A549 (cell line): Measurements from ENCODE around the gene SORCS2. TPM values are rescaled to one million over a fixed set of nuclear protein-coding genes. Genes with fewer than 3 reads are reported as not detected.

Experiments
- ATAC-seq, 2 experiments: fragments of 200-7000 bp in 1 of 2; fragments of >200 bp in 1 of 2; cut with Nextera tagmentation in 1 of 2; cut with Tn5 transposase in 1 of 2; 3 replicates each; pipeline versions ENCODE4 v1.8.0 to v1.9.1; 2018 to 2020; ENCODE audit warnings: mild to moderate bottlenecking in 1 of 2, moderate library complexity in 1 of 2
- CTCF ChIA-PET: fragments of 300-600 bp; sonication (Branson Sonifier 250); formaldehyde crosslinking; extraction: SDS; loops from one replicate; lab custom pipeline; 2021; ENCODE audit warnings: antibody characterized with exemption, inconsistent platforms; lab: Yijun Ruan, JAX
- POLR2A ChIA-PET: fragments of 350-600 bp; formaldehyde crosslinking; extraction: SDS; loops from one replicate; lab custom pipeline; 2021; ENCODE audit warnings: antibody characterized with exemption, inconsistent platforms; lab: Yijun Ruan, JAX
- DNase-seq, 2 experiments: peaks; one replicate each; pipeline versions ENCODE4 v3.0.0 to v3.0.0-alpha.2; 2011 to 2016; ENCODE audit warnings: low read depth in 1 of 2, low spot score in 1 of 2
- FAIRE-seq: peaks from 2 replicates; lab custom pipeline; 2011; peaks lifted over from hg19 to GRCh38; lab: Jason Lieb, UNC
- H3K27ac ChIP-seq, 2 experiments: fragments of >200 bp; sonication (Bioruptor Twin); formaldehyde crosslinking; 3 replicates each; pipeline ENCODE4 v1.5.1; 2016 to 2017
- H3K4me1 ChIP-seq: fragments of >200 bp; sonication (Bioruptor Twin); formaldehyde crosslinking; 3 replicates; pipeline ENCODE4 v1.6.1; 2016
- H3K4me2 ChIP-seq: fragments of >200 bp; sonication (Bioruptor Twin); formaldehyde crosslinking; 3 replicates; pipeline ENCODE4 v1.6.1; 2016
- H3K4me3 ChIP-seq: fragments of >200 bp; sonication (Bioruptor Twin); formaldehyde crosslinking; 3 replicates; pipeline ENCODE4 v1.5.1; 2016
- H3K9me3 ChIP-seq: fragments of >200 bp; sonication (Bioruptor Twin); formaldehyde crosslinking; 3 replicates; pipeline ENCODE4 v1.6.1; 2016
- CEBPB ChIP-seq, 2 experiments: fragments of >200 bp in 1 of 2; sonication (Bioruptor Twin) in 1 of 2; formaldehyde crosslinking in 1 of 2; IDR thresholded peaks; 2 replicates each; pipeline ENCODE4 v1.6.1; 2012 to 2016
- EHMT2 ChIP-seq: fragments of 200-600 bp; sonication (generic); IDR thresholded peaks from 2 replicates; pipeline ENCODE4 v1.6.1; 2016; ENCODE audit warnings: antibody characterized with exemption, low read depth, mild to moderate bottlenecking, moderate library complexity
- EP300 ChIP-seq, 2 experiments: fragments of >200 bp; sonication (Bioruptor Twin); formaldehyde crosslinking; IDR thresholded peaks; 2 replicates in 1 of 2; 3 replicates in 1 of 2; pipeline ENCODE4 v1.6.1; 2016 to 2017
- FOXS1 ChIP-seq: fragments of 250-450 bp; sonication (Bioruptor Pico); IDR thresholded peaks from 2 replicates; pipeline ENCODE4 v1.5.0; 2020; ENCODE audit warnings: mild to moderate bottlenecking, moderate library complexity
- HOXB5 ChIP-seq: fragments of 250-450 bp; sonication (Bioruptor Pico); IDR thresholded peaks from 2 replicates; pipeline ENCODE4 v1.5.0; 2020; ENCODE audit warnings: mild to moderate bottlenecking, moderate library complexity
- JUN ChIP-seq, 2 experiments: fragments of >200 bp; sonication (Bioruptor Twin); formaldehyde crosslinking; IDR thresholded peaks; 2 replicates in 1 of 2; 3 replicates in 1 of 2; pipeline ENCODE4 v1.6.1; 2016 to 2017
- MAFK ChIP-seq: fragments of 450-650 bp; IDR thresholded peaks from 2 replicates; pipeline ENCODE4 v1.6.1; 2014; ENCODE audit not compliant: partially characterized antibody
- MAZ ChIP-seq: fragments of 150-350 bp; IDR thresholded peaks from 2 replicates; pipeline ENCODE4 v1.6.1; 2014; ENCODE audit warnings: antibody characterized with exemption, low read depth, low read length, borderline replicate concordance
- MYC ChIP-seq: IDR thresholded peaks from 2 replicates; pipeline ENCODE4 v1.6.1; 2012; ENCODE audit warnings: mild to moderate bottlenecking, inconsistent platforms, low read length, improper control_type of control experiment, borderline replicate concordance
- NFE2L2 ChIP-seq: fragments of 150-350 bp; conservative IDR thresholded peaks from 2 replicates; pipeline ENCODE4 v1.6.1; 2014; ENCODE audit warnings: low read length
- POLR2AphosphoS2 ChIP-seq: conservative IDR thresholded peaks from 2 replicates; pipeline ENCODE4 v1.6.1; 2012; ENCODE audit warnings: low read length, improper control_type of control experiment, inconsistent platforms
- RCOR1 ChIP-seq: fragments of 150-350 bp; IDR thresholded peaks from 2 replicates; pipeline ENCODE4 v1.6.1; 2014; ENCODE audit warnings: antibody characterized with exemption, low read length, low read depth
- RFX5 ChIP-seq: fragments of 450-650 bp; IDR thresholded peaks from 2 replicates; pipeline ENCODE4 v1.7.1; 2014; ENCODE audit warnings: antibody characterized with exemption, mild to moderate bottlenecking, moderate library complexity
- TFCP2L1 ChIP-seq: fragments of 250-450 bp; sonication (Bioruptor Pico); IDR thresholded peaks from 2 replicates; pipeline ENCODE4 v1.5.0; 2021; ENCODE audit warnings: mild to moderate bottlenecking
- ZFP36 ChIP-seq: fragments of 450-650 bp; IDR thresholded peaks from 2 replicates; pipeline ENCODE4 v1.6.1; 2014; ENCODE audit warnings: borderline replicate concordance; ENCODE audit not compliant: partially characterized antibody
- ZSCAN20 ChIP-seq: fragments of 250-450 bp; sonication (Bioruptor Pico); IDR thresholded peaks from 2 replicates; pipeline ENCODE4 v1.8.0; 2022; ENCODE audit warnings: mild to moderate bottlenecking, moderate library complexity
- WGBS: methylation state at CpG from one replicate; pipeline ENCODE4 v1.1.6; 2017; ENCODE audit errors: missing lambda C conversion rate; 5-methylcytosine and 5-hydroxymethylcytosine counted together
- polyA plus RNA-seq, 4 experiments: library from polyadenylated mRNA; depleted of rRNA in 3 of 4; stranded (reverse); fragments of >200 nt; fragmentation: RNase III in 1 of 4; extraction: RNeasy Plus Mini Kit Qiagen cat#74134 plus additional on column Dnase treatment in 1 of 4; gene quantifications; 2 replicates in 3 of 4; 3 replicates in 1 of 4; pipeline ENCODE4 v1.2.3, GENCODE V29; 2011 to 2017
- TF ChIP-seq, protein P1 (sequence below): IDR thresholded peaks from 2 replicates; pipeline ENCODE4 v1.6.1; 2012; ENCODE audit warnings: low read depth, borderline replicate concordance
- TF ChIP-seq, protein P2 (sequence below): fragments of 450-650 bp; IDR thresholded peaks from 2 replicates; pipeline ENCODE4 v1.6.1; 2014; ENCODE audit warnings: antibody characterized with exemption
- TF ChIP-seq, protein P3 (sequence below): IDR thresholded peaks from 2 replicates; pipeline ENCODE4 v1.6.1; 2012
- TF ChIP-seq, protein P4 (sequence below): fragments of >200 bp; sonication (Bioruptor Twin); formaldehyde crosslinking; IDR thresholded peaks from 3 replicates; pipeline ENCODE4 v1.6.1; 2016
- TF ChIP-seq, protein P5 (sequence below): fragments of 250-450 bp; sonication (Bioruptor Pico); IDR thresholded peaks from 2 replicates; pipeline ENCODE4 v1.5.0; 2021; ENCODE audit warnings: mild to moderate bottlenecking, moderate library complexity, borderline replicate concordance
- TF ChIP-seq, protein P6 (sequence below): IDR thresholded peaks from 2 replicates; pipeline ENCODE4 v1.6.1; 2012

SORCS2 gene
- polyA plus RNA-seq, 2 of the 4 experiments (the other 2 are of a cell fraction), result 1.4 to 4.6 TPM

DNA sequence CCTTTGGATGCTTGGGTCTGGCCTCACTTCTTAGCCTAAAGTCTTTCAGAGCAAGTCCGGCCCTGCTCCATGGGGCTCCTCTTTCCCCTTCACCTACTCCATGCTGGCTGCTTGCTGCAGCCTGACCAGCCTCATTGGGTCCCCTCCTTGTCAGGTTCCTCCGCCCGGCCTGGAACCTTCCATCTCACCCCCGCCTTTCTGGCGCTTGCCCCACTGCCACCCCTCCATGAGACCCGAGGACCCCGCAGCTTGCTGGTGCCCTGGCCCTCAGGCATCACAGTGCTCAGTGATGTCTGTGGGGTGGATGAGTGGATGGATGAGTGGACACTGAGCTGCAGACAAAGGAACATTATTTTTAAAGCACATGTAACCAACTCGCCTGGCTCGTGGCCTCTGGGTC is 24.7 kb downstream of the SORCS2 start:
- DNase-seq (no peak), FAIRE-seq (no peak), ATAC-seq (peak; percentile 30 to 42; a peak in 3 of 6 replicates)
- Histone ChIP-seq H3K27ac (peak overlapping the region; percentile 67 to 85; a peak in 5 of 6 replicates), H3K4me1 (peaks cover 22% of the 10 kb centered on the region), H3K4me3 (no peak overlapping the region), H3K9me3 (no peaks in the 10 kb centered on the region), H3K4me2 (peak overlapping the region; percentile 74)
- ChIA-PET CTCF (no interaction called here), POLR2A (interaction anchor here (1.4 kb wide), 1 partner anchor 10 kb away, joined by 3 read pairs; no protein-coding TSS in a partner anchor)
- TF ChIP-seq EHMT2, result no peak
- TF ChIP-seq HOXB5, result no peak
- no peak for TF ChIP-seq POLR2AphosphoS2
- no peak for TF ChIP-seq JUN (IDR thresholded peaks at IDR 0.05)
- no peak for TF ChIP-seq TFCP2L1
- TF ChIP-seq ZSCAN20 (CRISPR knock-in tag), result no peak
- no peak for TF ChIP-seq MAZ
- TF ChIP-seq RCOR1, result no peak
- no peak for TF ChIP-seq ZFP36
- TF ChIP-seq, protein P1, sequence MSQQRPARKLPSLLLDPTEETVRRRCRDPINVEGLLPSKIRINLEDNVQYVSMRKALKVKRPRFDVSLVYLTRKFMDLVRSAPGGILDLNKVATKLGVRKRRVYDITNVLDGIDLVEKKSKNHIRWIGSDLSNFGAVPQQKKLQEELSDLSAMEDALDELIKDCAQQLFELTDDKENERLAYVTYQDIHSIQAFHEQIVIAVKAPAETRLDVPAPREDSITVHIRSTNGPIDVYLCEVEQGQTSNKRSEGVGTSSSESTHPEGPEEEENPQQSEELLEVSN, result no peak
- TF ChIP-seq, protein P2, sequence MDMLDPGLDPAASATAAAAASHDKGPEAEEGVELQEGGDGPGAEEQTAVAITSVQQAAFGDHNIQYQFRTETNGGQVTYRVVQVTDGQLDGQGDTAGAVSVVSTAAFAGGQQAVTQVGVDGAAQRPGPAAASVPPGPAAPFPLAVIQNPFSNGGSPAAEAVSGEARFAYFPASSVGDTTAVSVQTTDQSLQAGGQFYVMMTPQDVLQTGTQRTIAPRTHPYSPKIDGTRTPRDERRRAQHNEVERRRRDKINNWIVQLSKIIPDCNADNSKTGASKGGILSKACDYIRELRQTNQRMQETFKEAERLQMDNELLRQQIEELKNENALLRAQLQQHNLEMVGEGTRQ, result no peak
- TF ChIP-seq, protein P3, sequence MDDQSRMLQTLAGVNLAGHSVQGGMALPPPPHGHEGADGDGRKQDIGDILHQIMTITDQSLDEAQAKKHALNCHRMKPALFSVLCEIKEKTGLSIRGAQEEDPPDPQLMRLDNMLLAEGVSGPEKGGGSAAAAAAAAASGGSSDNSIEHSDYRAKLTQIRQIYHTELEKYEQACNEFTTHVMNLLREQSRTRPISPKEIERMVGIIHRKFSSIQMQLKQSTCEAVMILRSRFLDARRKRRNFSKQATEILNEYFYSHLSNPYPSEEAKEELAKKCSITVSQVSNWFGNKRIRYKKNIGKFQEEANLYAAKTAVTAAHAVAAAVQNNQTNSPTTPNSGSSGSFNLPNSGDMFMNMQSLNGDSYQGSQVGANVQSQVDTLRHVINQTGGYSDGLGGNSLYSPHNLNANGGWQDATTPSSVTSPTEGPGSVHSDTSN, result no peak
- no peak for TF ChIP-seq RFX5
- TF ChIP-seq CEBPB (IDR thresholded peaks at IDR 0.05), result no peak
- TF ChIP-seq, protein P4, sequence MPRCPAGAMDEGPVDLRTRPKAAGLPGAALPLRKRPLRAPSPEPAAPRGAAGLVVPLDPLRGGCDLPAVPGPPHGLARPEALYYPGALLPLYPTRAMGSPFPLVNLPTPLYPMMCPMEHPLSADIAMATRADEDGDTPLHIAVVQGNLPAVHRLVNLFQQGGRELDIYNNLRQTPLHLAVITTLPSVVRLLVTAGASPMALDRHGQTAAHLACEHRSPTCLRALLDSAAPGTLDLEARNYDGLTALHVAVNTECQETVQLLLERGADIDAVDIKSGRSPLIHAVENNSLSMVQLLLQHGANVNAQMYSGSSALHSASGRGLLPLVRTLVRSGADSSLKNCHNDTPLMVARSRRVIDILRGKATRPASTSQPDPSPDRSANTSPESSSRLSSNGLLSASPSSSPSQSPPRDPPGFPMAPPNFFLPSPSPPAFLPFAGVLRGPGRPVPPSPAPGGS, result no peak
- TF ChIP-seq FOXS1 (CRISPR knock-in tag), result no peak
- TF ChIP-seq, protein P5, sequence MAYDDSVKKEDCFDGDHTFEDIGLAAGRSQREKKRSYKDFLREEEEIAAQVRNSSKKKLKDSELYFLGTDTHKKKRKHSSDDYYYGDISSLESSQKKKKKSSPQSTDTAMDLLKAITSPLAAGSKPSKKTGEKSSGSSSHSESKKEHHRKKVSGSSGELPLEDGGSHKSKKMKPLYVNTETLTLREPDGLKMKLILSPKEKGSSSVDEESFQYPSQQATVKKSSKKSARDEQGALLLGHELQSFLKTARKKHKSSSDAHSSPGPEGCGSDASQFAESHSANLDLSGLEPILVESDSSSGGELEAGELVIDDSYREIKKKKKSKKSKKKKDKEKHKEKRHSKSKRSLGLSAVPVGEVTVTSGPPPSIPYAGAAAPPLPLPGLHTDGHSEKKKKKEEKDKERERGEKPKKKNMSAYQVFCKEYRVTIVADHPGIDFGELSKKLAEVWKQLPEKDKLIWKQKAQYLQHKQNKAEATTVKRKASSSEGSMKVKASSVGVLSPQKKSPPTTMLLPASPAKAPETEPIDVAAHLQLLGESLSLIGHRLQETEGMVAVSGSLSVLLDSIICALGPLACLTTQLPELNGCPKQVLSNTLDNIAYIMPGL (CRISPR knock-in tag), result no peak
- no peak for TF ChIP-seq MAFK
- WGBS, result 90% methylated on average over 7 of the region's 9 CpGs

DNA sequence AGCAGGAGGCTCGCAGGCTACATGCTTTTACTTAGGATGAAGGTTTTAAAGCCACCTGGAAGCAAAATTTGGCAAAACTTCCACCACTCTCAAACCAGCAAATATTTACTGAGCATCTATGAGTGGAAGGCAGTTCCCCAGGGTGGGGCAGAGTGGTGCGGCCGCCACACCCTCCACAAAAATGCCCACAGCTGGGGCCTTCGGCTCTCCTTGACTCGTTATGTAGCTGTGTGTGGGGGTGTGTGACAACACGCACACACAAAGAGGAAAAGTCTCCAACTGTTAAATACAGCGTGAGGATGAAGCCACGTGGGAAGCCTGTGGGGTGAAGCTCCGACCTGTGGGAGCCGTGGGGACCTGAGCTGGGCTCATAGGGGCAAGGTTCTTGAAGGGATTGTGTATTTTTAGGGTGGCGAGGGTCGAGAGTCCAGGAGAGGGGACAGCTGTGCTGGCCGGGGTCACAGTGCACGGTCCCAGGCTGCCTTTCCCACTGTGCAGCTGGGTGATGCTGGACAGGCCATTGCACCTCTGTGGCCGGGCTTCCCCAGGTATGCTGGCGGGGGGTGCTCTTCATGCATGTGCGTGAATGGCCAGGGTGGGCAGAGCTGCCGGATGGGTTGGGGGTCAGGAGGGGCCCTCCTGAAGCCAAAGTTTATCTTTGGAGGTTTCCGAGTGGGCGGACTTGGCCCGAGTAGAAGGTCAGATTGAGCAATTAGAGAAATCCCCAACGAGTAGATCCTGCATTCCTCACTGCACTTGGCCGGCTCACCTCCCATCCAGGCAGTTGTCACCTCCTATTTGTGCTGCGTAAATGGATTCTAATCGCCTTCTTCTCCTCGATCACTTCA is 25.4 kb downstream of the SORCS2 start:
- ChIA-PET POLR2A (interaction anchor here (1.4 kb wide), 1 partner anchor 11 kb away, joined by 3 read pairs; no protein-coding TSS in a partner anchor), CTCF (no interaction called here)
- WGBS, result 40% methylated on average over 20 of the region's 26 CpGs
- peak in 1 of 2 experiments; percentile 36; a peak in 1 of 4 replicates for TF ChIP-seq CEBPB (IDR thresholded peaks at IDR 0.05)
- TF ChIP-seq MYC, result 0 out of 2 replicates have a peak, but pooled peaks have one; percentile 29
- no peak for TF ChIP-seq EP300 (IDR thresholded peaks at IDR 0.05)
- no peak for TF ChIP-seq NFE2L2
- TF ChIP-seq, protein P6, sequence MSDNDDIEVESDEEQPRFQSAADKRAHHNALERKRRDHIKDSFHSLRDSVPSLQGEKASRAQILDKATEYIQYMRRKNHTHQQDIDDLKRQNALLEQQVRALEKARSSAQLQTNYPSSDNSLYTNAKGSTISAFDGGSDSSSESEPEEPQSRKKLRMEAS, result peak; percentile 23; the same call in 1 of the 2 replicates
- H3K4me2 ChIP-seq, result peak overlapping the region; percentile 74
- peaks cover 17% of the 10 kb centered on the region for H3K4me1 ChIP-seq
- peak in 1 of 2 experiments; percentile 45 for DNase-seq
- no peak overlapping the region for H3K4me3 ChIP-seq
- peak; percentile 58 to 85 for ATAC-seq
- no peak for FAIRE-seq
- H3K27ac ChIP-seq, result peak overlapping the region; percentile 67 to 85
- no peaks in the 10 kb centered on the region for H3K9me3 ChIP-seq
